SK-N-SH treated with all-trans-retinoic acid at 6 μM for 48 hours (cell line): ENCODE results near the gene AIM2.

ENCODE experiments used
- ATAC-seq: fragments of 200-7000 bp; cut with Tn5 transposase; 3 replicates; pipeline ENCODE4 v1.9.1; 2020; ENCODE audit warnings: mild to moderate bottlenecking, moderate library complexity
- ARNTL ChIP-seq: fragments of 450-650 bp; formaldehyde crosslinking; IDR thresholded peaks from 2 replicates; pipeline ENCODE4 v1.5.0; 2020; ENCODE audit warnings: low read depth, mild to moderate bottlenecking, moderate library complexity, borderline replicate concordance
- BACH2 ChIP-seq: fragments of 250-450 bp; sonication (Bioruptor Pico); IDR thresholded peaks from 2 replicates; pipeline ENCODE4 v1.9.0; 2021; ENCODE audit warnings: mild to moderate bottlenecking, borderline replicate concordance
- CSDC2 ChIP-seq: fragments of 250-450 bp; sonication (Bioruptor Pico); IDR thresholded peaks from 2 replicates; pipeline ENCODE4 v1.5.0; 2020; ENCODE audit warnings: mild to moderate bottlenecking, moderate library complexity
- CSRNP3 ChIP-seq: fragments of 250-450 bp; sonication (Bioruptor Pico); IDR thresholded peaks from 2 replicates; pipeline ENCODE4 v1.5.1; 2021; ENCODE audit warnings: mild to moderate bottlenecking, moderate library complexity
- GLIS3 ChIP-seq: fragments of 250-450 bp; sonication (Bioruptor Pico); IDR thresholded peaks from 2 replicates; pipeline ENCODE4 v1.5.0; 2020; ENCODE audit warnings: mild to moderate bottlenecking, moderate library complexity
- OSR1 ChIP-seq: fragments of 250-450 bp; sonication (Bioruptor Pico); IDR thresholded peaks from 2 replicates; pipeline ENCODE4 v1.8.0; 2022; ENCODE audit warnings: moderate library complexity, mild to moderate bottlenecking, inconsistent platforms
- PATZ1 ChIP-seq: fragments of 250-450 bp; sonication (Bioruptor Pico); IDR thresholded peaks from 2 replicates; pipeline ENCODE4 v1.8.0; 2020; ENCODE audit warnings: mild to moderate bottlenecking, moderate library complexity, borderline replicate concordance
- PPARA ChIP-seq: fragments of 250-450 bp; sonication (Bioruptor Pico); IDR thresholded peaks from 2 replicates; pipeline ENCODE4 v1.5.0; 2020; ENCODE audit warnings: mild to moderate bottlenecking, borderline replicate concordance
- RARB ChIP-seq: fragments of 250-450 bp; sonication (Bioruptor Pico); IDR thresholded peaks from 2 replicates; pipeline ENCODE4 v1.8.0; 2021; ENCODE audit warnings: mild to moderate bottlenecking, moderate library complexity
- SNAI2 ChIP-seq: fragments of 250-450 bp; sonication (Bioruptor Pico); IDR thresholded peaks from 2 replicates; pipeline ENCODE4 v1.5.0; 2020; ENCODE audit warnings: mild to moderate bottlenecking, moderate library complexity
- TCF4 ChIP-seq: fragments of 250-450 bp; sonication (Bioruptor Pico); IDR thresholded peaks from 2 replicates; pipeline ENCODE4 v1.8.0; 2021; ENCODE audit warnings: mild to moderate bottlenecking, moderate library complexity, borderline replicate concordance
- TOX ChIP-seq: fragments of 250-450 bp; sonication (Bioruptor Pico); IDR thresholded peaks from 2 replicates; pipeline ENCODE4 v1.8.0; 2021; ENCODE audit warnings: mild to moderate bottlenecking, moderate library complexity, borderline replicate concordance
- TSHZ2 ChIP-seq: fragments of 250-450 bp; sonication (Bioruptor Pico); IDR thresholded peaks from 2 replicates; pipeline ENCODE4 v1.5.0; 2020; ENCODE audit warnings: mild to moderate bottlenecking, moderate library complexity
- ZC3H10 ChIP-seq: fragments of 250-450 bp; sonication (Bioruptor Pico); IDR thresholded peaks from 2 replicates; pipeline ENCODE4 v1.5.1; 2021; ENCODE audit warnings: mild to moderate bottlenecking, moderate library complexity
- ZFP3 ChIP-seq: fragments of 250-450 bp; sonication (Bioruptor Pico); IDR thresholded peaks from 2 replicates; pipeline ENCODE4 v1.5.0; 2020; ENCODE audit warnings: mild to moderate bottlenecking, moderate library complexity
- ZFP30 ChIP-seq: fragments of 450-650 bp; formaldehyde crosslinking; IDR thresholded peaks from 2 replicates; pipeline ENCODE4 v1.5.0; 2022; ENCODE audit warnings: mild to moderate bottlenecking, moderate library complexity
- ZNF70 ChIP-seq: fragments of 450-650 bp; formaldehyde crosslinking; IDR thresholded peaks from 2 replicates; pipeline ENCODE4 v1.5.0; 2020; ENCODE audit warnings: mild to moderate bottlenecking, moderate library complexity
- TF ChIP-seq, protein P1 (sequence below): fragments of 250-450 bp; sonication (Bioruptor Pico); IDR thresholded peaks from 2 replicates; pipeline ENCODE4 v1.8.0; 2021; ENCODE audit warnings: low read depth, mild to moderate bottlenecking, moderate library complexity, borderline replicate concordance
- TF ChIP-seq, protein P2 (sequence below): fragments of 250-450 bp; sonication (Bioruptor Pico); IDR thresholded peaks from 2 replicates; pipeline ENCODE4 v1.5.1; 2020; ENCODE audit warnings: low read depth, mild to moderate bottlenecking, moderate library complexity

AIM2 gene

GRCh38 chr1:159098596-159098995 is 22.0 kb upstream of the AIM2 start:
- no peak for TF ChIP-seq ARNTL (CRISPR knock-in tag)
- TF ChIP-seq TSHZ2 (CRISPR knock-in tag) = no peak
- no peak for TF ChIP-seq ZC3H10
- no peak for TF ChIP-seq SNAI2
- TF ChIP-seq, protein P1, sequence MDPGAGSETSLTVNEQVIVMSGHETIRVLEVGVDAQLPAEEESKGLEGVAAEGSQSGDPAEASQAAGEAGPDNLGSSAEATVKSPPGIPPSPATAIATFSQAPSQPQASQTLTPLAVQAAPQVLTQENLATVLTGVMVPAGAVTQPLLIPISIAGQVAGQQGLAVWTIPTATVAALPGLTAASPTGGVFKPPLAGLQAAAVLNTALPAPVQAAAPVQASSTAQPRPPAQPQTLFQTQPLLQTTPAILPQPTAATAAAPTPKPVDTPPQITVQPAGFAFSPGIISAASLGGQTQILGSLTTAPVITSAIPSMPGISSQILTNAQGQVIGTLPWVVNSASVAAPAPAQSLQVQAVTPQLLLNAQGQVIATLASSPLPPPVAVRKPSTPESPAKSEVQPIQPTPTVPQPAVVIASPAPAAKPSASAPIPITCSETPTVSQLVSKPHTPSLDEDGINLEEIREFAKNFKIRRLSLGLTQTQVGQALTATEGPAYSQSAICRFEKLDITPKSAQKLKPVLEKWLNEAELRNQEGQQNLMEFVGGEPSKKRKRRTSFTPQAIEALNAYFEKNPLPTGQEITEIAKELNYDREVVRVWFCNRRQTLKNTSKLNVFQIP (CRISPR knock-in tag) = no peak
- TF ChIP-seq GLIS3 (CRISPR knock-in tag) = no peak
- TF ChIP-seq CSRNP3 (CRISPR knock-in tag) = no peak
- no peak for TF ChIP-seq ZFP30 (CRISPR knock-in tag)
- no peak for TF ChIP-seq ZNF70 (CRISPR knock-in tag)
- no peak for TF ChIP-seq PPARA (CRISPR knock-in tag)
- TF ChIP-seq OSR1 (CRISPR knock-in tag) = no peak
- TF ChIP-seq TOX (CRISPR knock-in tag) = no peak
- TF ChIP-seq PATZ1 (CRISPR knock-in tag) = no peak
- TF ChIP-seq ZFP3 (CRISPR knock-in tag) = no peak
- TF ChIP-seq, protein P2, sequence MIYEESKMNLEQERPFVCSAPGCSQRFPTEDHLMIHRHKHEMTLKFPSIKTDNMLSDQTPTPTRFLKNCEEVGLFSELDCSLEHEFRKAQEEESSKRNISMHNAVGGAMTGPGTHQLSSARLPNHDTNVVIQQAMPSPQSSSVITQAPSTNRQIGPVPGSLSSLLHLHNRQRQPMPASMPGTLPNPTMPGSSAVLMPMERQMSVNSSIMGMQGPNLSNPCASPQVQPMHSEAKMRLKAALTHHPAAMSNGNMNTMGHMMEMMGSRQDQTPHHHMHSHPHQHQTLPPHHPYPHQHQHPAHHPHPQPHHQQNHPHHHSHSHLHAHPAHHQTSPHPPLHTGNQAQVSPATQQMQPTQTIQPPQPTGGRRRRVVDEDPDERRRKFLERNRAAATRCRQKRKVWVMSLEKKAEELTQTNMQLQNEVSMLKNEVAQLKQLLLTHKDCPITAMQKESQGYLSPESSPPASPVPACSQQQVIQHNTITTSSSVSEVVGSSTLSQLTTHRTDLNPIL (CRISPR knock-in tag) = no peak
- TF ChIP-seq TCF4 (CRISPR knock-in tag) = no peak
- no peak for TF ChIP-seq CSDC2 (CRISPR knock-in tag)
- no peak for TF ChIP-seq BACH2
- TF ChIP-seq RARB (CRISPR knock-in tag) = no peak
- ATAC-seq = no peak

- TF ChIP-seq TOX (CRISPR knock-in tag) (0 out of 2 replicates have a peak, but pooled peaks have one; percentile 39), PPARA (CRISPR knock-in tag) (no peak), ZC3H10 (peak; percentile 35; the same call in 1 of the 2 replicates)
- TF ChIP-seq, protein P1 (CRISPR knock-in tag) = no peak
- peak; percentile 70 for ATAC-seq
These were observed 15.6 kb upstream of the AIM2 start for GRCh38 chr1:159092036-159092760.
